Measurements from ENCODE around the gene EMX1.

The EMX1 gene

GRCh38 chr2:72917877-72918553, 696 bp downstream of the EMX1 start:
- Histone ChIP-seq H3K9me3 (ENCODE audit: control insufficient read depth, low read length) (no peaks in the 10 kb centered on the region), H3K27ac (ENCODE audit: low read depth, low read length, severe bottlenecking) (no peak overlapping the region), H3K36me3 (ENCODE audit: control insufficient read depth, insufficient read depth, low read length) (no peaks in the 10 kb centered on the region), H3K4me3 (ENCODE audit: extremely low read depth, insufficient read depth, low read length, poor library complexity, severe bottlenecking) (peak overlapping the region; percentile 29), H3K4me1 (ENCODE audit: control insufficient read depth, insufficient read depth, low read length, poor library complexity, severe bottlenecking) (peaks cover 22% of the 10 kb centered on the region)
- 0 to 1% methylated on average over 62 to 67 of the region's 89 CpGs for WGBS, 2 experiments (ENCODE audit: insufficient coverage in 2 of 2)

- Histone ChIP-seq H3K36me3 (ENCODE audit: control insufficient read depth, insufficient read depth, low read length) (no peaks in the 10 kb centered on the region), H3K9me3 (ENCODE audit: control insufficient read depth, low read length) (no peaks in the 10 kb centered on the region), H3K27ac (ENCODE audit: low read depth, low read length, severe bottlenecking) (no peak overlapping the region), H3K4me3 (ENCODE audit: extremely low read depth, insufficient read depth, low read length, poor library complexity, severe bottlenecking) (peak overlapping the region; percentile 25), H3K4me1 (ENCODE audit: control insufficient read depth, insufficient read depth, low read length, poor library complexity, severe bottlenecking) (peaks cover 22% of the 10 kb centered on the region)
- 1 to 3% methylated on average over 33 to 44 of the region's 48 CpGs for WGBS, 2 experiments (ENCODE audit: insufficient coverage in 2 of 2)
Measured at GRCh38 chr2:72919414-72920317, 2.3 kb downstream of the EMX1 start.

- 0% methylated on average over 50 to 70 of the region's 77 CpGs for WGBS, 2 experiments (ENCODE audit: insufficient coverage in 2 of 2)
- Histone ChIP-seq H3K4me1 (ENCODE audit: control insufficient read depth, insufficient read depth, low read length, poor library complexity, severe bottlenecking) (peaks cover 22% of the 10 kb centered on the region), H3K4me3 (ENCODE audit: extremely low read depth, insufficient read depth, low read length, poor library complexity, severe bottlenecking) (peak overlapping the region; percentile 25), H3K9me3 (ENCODE audit: control insufficient read depth, low read length) (no peaks in the 10 kb centered on the region), H3K36me3 (ENCODE audit: control insufficient read depth, insufficient read depth, low read length) (no peaks in the 10 kb centered on the region), H3K27ac (ENCODE audit: low read depth, low read length, severe bottlenecking) (no peak overlapping the region)
Measured at GRCh38 chr2:72920318-72921087, 3.2 kb downstream of the EMX1 start.

GRCh38 chr2:72921088-72921851, 4.0 kb downstream of the EMX1 start:
- WGBS, 2 experiments (ENCODE audit: insufficient coverage in 2 of 2), result 21 to 40% methylated on average over 8 of the region's 15 CpGs

GRCh38 chr2:72921853-72922252, 4.5 kb downstream of the EMX1 start:
- WGBS, 2 experiments (ENCODE audit: insufficient coverage in 2 of 2), result 50 to 60% methylated on average over 1 of the region's 1 CpG
- peaks cover 21% of the 10 kb centered on the region for H3K4me1 ChIP-seq (ENCODE audit: control insufficient read depth, insufficient read depth, low read length, poor library complexity, severe bottlenecking)
- no peaks in the 10 kb centered on the region for H3K9me3 ChIP-seq (ENCODE audit: control insufficient read depth, low read length)

More at GRCh38 chr2:72921088-72921851, 4.0 kb downstream of the EMX1 start:
- Histone ChIP-seq H3K4me1 (ENCODE audit: control insufficient read depth, insufficient read depth, low read length, poor library complexity, severe bottlenecking) (peaks cover 22% of the 10 kb centered on the region), H3K4me3 (ENCODE audit: extremely low read depth, insufficient read depth, low read length, poor library complexity, severe bottlenecking) (peak overlapping the region; percentile 25), H3K9me3 (ENCODE audit: control insufficient read depth, low read length) (no peaks in the 10 kb centered on the region), H3K27ac (ENCODE audit: low read depth, low read length, severe bottlenecking) (no peak overlapping the region), H3K36me3 (ENCODE audit: control insufficient read depth, insufficient read depth, low read length) (no peaks in the 10 kb centered on the region)

GRCh38 chr2:72923833-72924352, 6.6 kb downstream of the EMX1 start:
- no peaks in the 10 kb centered on the region for H3K9me3 ChIP-seq (ENCODE audit: control insufficient read depth, low read length)
- H3K4me1 ChIP-seq (ENCODE audit: control insufficient read depth, insufficient read depth, low read length, poor library complexity, severe bottlenecking), result peaks cover 12% of the 10 kb centered on the region
- H3K36me3 ChIP-seq (ENCODE audit: control insufficient read depth, insufficient read depth, low read length), result no peaks in the 10 kb centered on the region
- 5 to 6% methylated on average over 20 to 33 of the region's 36 CpGs for WGBS, 2 experiments (ENCODE audit: insufficient coverage in 2 of 2)
- H3K27ac ChIP-seq (ENCODE audit: low read depth, low read length, severe bottlenecking), result no peak overlapping the region
- H3K4me3 ChIP-seq (ENCODE audit: extremely low read depth, insufficient read depth, low read length, poor library complexity, severe bottlenecking), result no peak overlapping the region

More at GRCh38 chr2:72921853-72922252, 4.5 kb downstream of the EMX1 start:
- Histone ChIP-seq H3K27ac (ENCODE audit: low read depth, low read length, severe bottlenecking) (no peak overlapping the region), H3K36me3 (ENCODE audit: control insufficient read depth, insufficient read depth, low read length) (no peaks in the 10 kb centered on the region), H3K4me3 (ENCODE audit: extremely low read depth, insufficient read depth, low read length, poor library complexity, severe bottlenecking) (no peak overlapping the region)

GRCh38 chr2:72924353-72925240, 7.3 kb downstream of the EMX1 start:
- peaks cover 12% of the 10 kb centered on the region for H3K4me1 ChIP-seq (ENCODE audit: control insufficient read depth, insufficient read depth, low read length, poor library complexity, severe bottlenecking)
- H3K9me3 ChIP-seq (ENCODE audit: control insufficient read depth, low read length), result no peaks in the 10 kb centered on the region
- WGBS, 2 experiments (ENCODE audit: insufficient coverage in 2 of 2), result 2 to 8% methylated on average over 55 to 57 of the region's 61 CpGs
- H3K27ac ChIP-seq (ENCODE audit: low read depth, low read length, severe bottlenecking), result no peak overlapping the region
- H3K4me3 ChIP-seq (ENCODE audit: extremely low read depth, insufficient read depth, low read length, poor library complexity, severe bottlenecking), result no peak overlapping the region
- H3K36me3 ChIP-seq (ENCODE audit: control insufficient read depth, insufficient read depth, low read length), result no peaks in the 10 kb centered on the region

GRCh38 chr2:72925328-72925943, 8.1 kb downstream of the EMX1 start:
- Histone ChIP-seq H3K4me3 (ENCODE audit: extremely low read depth, insufficient read depth, low read length, poor library complexity, severe bottlenecking) (no peak overlapping the region), H3K27ac (ENCODE audit: low read depth, low read length, severe bottlenecking) (no peak overlapping the region), H3K36me3 (ENCODE audit: control insufficient read depth, insufficient read depth, low read length) (no peaks in the 10 kb centered on the region), H3K4me1 (ENCODE audit: control insufficient read depth, insufficient read depth, low read length, poor library complexity, severe bottlenecking) (peaks cover 7% of the 10 kb centered on the region), H3K9me3 (ENCODE audit: control insufficient read depth, low read length) (no peaks in the 10 kb centered on the region)
- WGBS, 2 experiments (ENCODE audit: insufficient coverage in 2 of 2), result 8 to 15% methylated on average over 6 to 23 of the region's 26 CpGs

- no peak overlapping the region for H3K27ac ChIP-seq (ENCODE audit: low read depth, low read length, severe bottlenecking)
- H3K9me3 ChIP-seq (ENCODE audit: control insufficient read depth, low read length), result no peaks in the 10 kb centered on the region
- H3K36me3 ChIP-seq (ENCODE audit: control insufficient read depth, insufficient read depth, low read length), result no peaks in the 10 kb centered on the region
- no peak overlapping the region for H3K4me3 ChIP-seq (ENCODE audit: extremely low read depth, insufficient read depth, low read length, poor library complexity, severe bottlenecking)
- 20 to 27% methylated on average over 2 to 3 of the region's 4 CpGs for WGBS, 2 experiments (ENCODE audit: insufficient coverage in 2 of 2)
- no peaks in the 10 kb centered on the region for H3K4me1 ChIP-seq (ENCODE audit: control insufficient read depth, insufficient read depth, low read length, poor library complexity, severe bottlenecking)
Measured at GRCh38 chr2:72926368-72926767, 9.0 kb downstream of the EMX1 start.
